Neural progenitor cell (in vitro differentiated cells): ENCODE measurements around the gene VSTM4.

ENCODE experiments used
- CTCF ChIP-seq: fragments of 200-600 bp; sonication (generic); IDR thresholded peaks from 2 replicates; pipeline ENCODE4 v1.5.1; 2017; ENCODE audit warnings: antibody characterized with exemption, mild to moderate bottlenecking
- EZH2 ChIP-seq: fragments of 200-600 bp; sonication (generic); IDR thresholded peaks from 2 replicates; pipeline ENCODE4 v1.6.1; 2017; ENCODE audit warnings: antibody characterized with exemption, mild to moderate bottlenecking, moderate library complexity

DNA sequence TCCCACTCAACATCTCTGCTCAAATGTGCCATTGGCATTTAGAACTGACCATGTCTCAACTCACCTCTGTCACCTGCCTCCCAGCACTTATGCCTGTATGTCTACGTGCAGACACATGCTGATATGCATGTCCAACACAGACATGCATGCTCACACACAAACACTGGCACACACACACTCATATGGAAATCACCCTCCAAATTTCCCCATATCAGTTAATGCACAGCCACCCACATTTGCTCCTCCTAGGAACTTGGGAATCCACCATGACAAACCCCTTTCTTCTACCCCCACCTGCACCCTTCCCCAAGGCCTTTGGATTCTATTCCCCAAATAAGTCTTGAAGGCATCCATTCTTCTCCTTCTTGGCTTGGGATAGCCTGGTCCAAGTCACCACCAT, 14.1 kb upstream of the VSTM4 start:
- no peak for TF ChIP-seq CTCF
- no peak for TF ChIP-seq EZH2
